DND-41 (cell line): ENCODE data around the gene PREX1.

ENCODE experiments used
- EZH2 ChIP-seq: IDR thresholded peaks from 3 replicates; pipeline ENCODE4 v1.6.1; 2012; ENCODE audit warnings: borderline replicate concordance, low read depth, mild to moderate bottlenecking, moderate library complexity, low read length, inconsistent platforms; ENCODE audit not compliant: severe bottlenecking
- TF ChIP-seq, protein P1 (sequence below): IDR thresholded peaks from 2 replicates; pipeline ENCODE4 v1.5.1; 2012; ENCODE audit warnings: borderline replicate concordance, low read length, moderate library complexity, mild to moderate bottlenecking; ENCODE audit not compliant: poor library complexity, severe bottlenecking; ENCODE audit errors: extremely low read depth

DNA sequence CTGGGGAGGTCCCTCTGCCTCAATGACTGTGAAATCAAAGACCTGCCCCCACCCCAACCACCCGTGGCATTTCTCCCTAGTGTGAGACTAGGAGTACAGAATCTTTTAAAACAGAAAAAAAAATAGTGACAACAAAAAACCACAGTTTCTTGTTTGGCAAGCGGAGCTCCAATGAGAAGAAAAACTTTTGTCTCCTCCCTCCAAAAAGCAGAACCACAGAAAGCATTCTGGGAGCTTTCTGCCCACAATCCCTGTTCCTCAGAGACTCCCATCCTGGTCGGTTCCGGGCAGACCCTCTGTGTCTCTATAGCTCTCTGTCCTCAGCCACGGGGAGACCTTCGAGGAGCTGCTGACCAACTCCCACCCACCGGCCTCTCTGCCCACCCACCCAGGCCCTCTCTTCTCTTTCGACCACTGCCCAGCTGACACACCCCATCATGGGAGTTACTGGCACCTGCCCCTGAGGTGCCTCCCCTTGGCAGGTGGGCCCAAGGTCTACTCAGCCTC is 4.9 kb downstream of the PREX1 start:
- TF ChIP-seq, protein P1, sequence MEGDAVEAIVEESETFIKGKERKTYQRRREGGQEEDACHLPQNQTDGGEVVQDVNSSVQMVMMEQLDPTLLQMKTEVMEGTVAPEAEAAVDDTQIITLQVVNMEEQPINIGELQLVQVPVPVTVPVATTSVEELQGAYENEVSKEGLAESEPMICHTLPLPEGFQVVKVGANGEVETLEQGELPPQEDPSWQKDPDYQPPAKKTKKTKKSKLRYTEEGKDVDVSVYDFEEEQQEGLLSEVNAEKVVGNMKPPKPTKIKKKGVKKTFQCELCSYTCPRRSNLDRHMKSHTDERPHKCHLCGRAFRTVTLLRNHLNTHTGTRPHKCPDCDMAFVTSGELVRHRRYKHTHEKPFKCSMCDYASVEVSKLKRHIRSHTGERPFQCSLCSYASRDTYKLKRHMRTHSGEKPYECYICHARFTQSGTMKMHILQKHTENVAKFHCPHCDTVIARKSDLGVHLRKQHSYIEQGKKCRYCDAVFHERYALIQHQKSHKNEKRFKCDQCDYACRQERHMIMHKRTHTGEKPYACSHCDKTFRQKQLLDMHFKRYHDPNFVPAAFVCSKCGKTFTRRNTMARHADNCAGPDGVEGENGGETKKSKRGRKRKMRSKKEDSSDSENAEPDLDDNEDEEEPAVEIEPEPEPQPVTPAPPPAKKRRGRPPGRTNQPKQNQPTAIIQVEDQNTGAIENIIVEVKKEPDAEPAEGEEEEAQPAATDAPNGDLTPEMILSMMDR = no peak
- no peak for TF ChIP-seq EZH2
